Measurements from ENCODE around the gene SIK3.
A peak's percentile ranks its signal among the peaks of the same experiment; 100 is the strongest.

SIK3 gene

DNA sequence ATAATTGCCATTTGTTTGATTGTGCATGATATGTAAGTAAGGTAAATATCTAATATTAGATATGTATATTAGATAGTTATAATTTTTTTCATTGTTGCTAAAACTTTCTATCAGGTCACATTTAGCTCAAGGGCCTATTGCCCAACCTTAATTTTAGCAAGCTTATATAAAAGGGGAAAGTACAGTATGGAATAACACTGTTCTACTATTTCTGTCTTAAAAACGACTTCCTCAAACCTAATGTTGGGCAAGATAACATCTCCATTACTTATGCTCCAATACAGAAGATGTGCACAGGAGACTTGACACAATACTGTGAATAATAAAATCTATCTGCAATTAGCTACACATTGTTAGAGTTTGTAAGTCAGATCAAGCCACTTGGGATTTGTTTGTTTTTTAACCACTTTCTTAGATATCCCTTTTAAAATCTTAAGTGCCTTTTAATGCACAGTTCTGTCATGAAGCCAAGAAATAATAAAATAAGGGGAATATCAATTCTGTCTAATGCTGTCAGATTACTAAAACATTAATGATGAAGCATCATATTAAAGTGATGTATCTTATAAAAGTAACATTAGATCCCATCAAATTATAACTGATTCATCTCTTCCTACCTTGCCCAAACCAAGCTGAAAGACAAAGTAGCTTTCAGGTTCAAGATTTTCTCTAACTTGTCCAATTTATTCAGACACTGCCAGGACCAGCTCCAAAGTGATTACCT, 98.1 kb downstream of the SIK3 start:
- no peak overlapping the region for H3K4me3 ChIP-seq (replicated peaks; ENCODE audit: insufficient read depth, low read length)
- no peaks in the 10 kb centered on the region for H3K27me3 ChIP-seq (ENCODE audit: insufficient read depth, poor library complexity, severe bottlenecking)
- DNase-seq (ENCODE audit: low read depth in 1 of 2, low spot score in 1 of 2): peak in 1 of 2 experiments; percentile 76
- H3K27ac ChIP-seq (replicated peaks): peak overlapping the region; percentile 31
- TF ChIP-seq GABPA (IDR thresholded peaks at IDR 0.05; ENCODE audit: low read depth) (no peak), SPI1 (IDR thresholded peaks at IDR 0.05; ENCODE audit: borderline replicate concordance, low read depth) (peak; percentile 96)

DNA sequence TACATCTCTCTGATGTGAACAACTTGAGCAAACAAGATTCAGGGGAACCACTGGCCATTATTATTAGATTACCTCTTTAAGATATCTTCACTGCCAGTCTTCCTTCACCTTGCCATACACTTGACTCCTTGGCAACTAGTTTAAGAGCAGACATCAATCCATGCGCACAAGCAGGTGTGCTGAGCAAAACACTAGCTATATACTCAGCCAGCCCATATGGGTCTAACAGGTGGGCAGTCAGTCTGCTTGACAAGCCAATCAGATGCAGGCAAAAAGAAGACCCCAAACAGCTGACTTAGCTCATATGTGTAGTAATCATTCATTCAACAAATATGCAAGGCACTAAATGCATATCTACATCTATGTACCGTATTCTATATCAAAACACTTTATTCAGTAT, 101.2 kb downstream of the SIK3 start:
- Histone ChIP-seq H3K27me3 (ENCODE audit: insufficient read depth, poor library complexity, severe bottlenecking) (no peaks in the 10 kb centered on the region), H3K27ac (replicated peaks) (no peak overlapping the region), H3K4me3 (replicated peaks; ENCODE audit: insufficient read depth, low read length) (no peak overlapping the region)
- TF ChIP-seq GABPA (IDR thresholded peaks at IDR 0.05; ENCODE audit: low read depth) (no peak), SPI1 (IDR thresholded peaks at IDR 0.05; ENCODE audit: borderline replicate concordance, low read depth) (no peak), POLR2AphosphoS5 (IDR thresholded peaks at IDR 0.05; ENCODE audit: low read depth) (no peak)
- TF ChIP-seq, protein P1, sequence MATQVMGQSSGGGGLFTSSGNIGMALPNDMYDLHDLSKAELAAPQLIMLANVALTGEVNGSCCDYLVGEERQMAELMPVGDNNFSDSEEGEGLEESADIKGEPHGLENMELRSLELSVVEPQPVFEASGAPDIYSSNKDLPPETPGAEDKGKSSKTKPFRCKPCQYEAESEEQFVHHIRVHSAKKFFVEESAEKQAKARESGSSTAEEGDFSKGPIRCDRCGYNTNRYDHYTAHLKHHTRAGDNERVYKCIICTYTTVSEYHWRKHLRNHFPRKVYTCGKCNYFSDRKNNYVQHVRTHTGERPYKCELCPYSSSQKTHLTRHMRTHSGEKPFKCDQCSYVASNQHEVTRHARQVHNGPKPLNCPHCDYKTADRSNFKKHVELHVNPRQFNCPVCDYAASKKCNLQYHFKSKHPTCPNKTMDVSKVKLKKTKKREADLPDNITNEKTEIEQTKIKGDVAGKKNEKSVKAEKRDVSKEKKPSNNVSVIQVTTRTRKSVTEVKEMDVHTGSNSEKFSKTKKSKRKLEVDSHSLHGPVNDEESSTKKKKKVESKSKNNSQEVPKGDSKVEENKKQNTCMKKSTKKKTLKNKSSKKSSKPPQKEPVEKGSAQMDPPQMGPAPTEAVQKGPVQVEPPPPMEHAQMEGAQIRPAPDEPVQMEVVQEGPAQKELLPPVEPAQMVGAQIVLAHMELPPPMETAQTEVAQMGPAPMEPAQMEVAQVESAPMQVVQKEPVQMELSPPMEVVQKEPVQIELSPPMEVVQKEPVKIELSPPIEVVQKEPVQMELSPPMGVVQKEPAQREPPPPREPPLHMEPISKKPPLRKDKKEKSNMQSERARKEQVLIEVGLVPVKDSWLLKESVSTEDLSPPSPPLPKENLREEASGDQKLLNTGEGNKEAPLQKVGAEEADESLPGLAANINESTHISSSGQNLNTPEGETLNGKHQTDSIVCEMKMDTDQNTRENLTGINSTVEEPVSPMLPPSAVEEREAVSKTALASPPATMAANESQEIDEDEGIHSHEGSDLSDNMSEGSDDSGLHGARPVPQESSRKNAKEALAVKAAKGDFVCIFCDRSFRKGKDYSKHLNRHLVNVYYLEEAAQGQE (IDR thresholded peaks at IDR 0.05; ENCODE audit: insufficient replicate concordance, low read depth): no peak
- TF ChIP-seq, protein P2, sequence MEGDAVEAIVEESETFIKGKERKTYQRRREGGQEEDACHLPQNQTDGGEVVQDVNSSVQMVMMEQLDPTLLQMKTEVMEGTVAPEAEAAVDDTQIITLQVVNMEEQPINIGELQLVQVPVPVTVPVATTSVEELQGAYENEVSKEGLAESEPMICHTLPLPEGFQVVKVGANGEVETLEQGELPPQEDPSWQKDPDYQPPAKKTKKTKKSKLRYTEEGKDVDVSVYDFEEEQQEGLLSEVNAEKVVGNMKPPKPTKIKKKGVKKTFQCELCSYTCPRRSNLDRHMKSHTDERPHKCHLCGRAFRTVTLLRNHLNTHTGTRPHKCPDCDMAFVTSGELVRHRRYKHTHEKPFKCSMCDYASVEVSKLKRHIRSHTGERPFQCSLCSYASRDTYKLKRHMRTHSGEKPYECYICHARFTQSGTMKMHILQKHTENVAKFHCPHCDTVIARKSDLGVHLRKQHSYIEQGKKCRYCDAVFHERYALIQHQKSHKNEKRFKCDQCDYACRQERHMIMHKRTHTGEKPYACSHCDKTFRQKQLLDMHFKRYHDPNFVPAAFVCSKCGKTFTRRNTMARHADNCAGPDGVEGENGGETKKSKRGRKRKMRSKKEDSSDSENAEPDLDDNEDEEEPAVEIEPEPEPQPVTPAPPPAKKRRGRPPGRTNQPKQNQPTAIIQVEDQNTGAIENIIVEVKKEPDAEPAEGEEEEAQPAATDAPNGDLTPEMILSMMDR (IDR thresholded peaks at IDR 0.05; ENCODE audit: insufficient read depth, low read length): no peak
- no peak for DNase-seq (ENCODE audit: low read depth in 1 of 2, low spot score in 1 of 2)

DNA sequence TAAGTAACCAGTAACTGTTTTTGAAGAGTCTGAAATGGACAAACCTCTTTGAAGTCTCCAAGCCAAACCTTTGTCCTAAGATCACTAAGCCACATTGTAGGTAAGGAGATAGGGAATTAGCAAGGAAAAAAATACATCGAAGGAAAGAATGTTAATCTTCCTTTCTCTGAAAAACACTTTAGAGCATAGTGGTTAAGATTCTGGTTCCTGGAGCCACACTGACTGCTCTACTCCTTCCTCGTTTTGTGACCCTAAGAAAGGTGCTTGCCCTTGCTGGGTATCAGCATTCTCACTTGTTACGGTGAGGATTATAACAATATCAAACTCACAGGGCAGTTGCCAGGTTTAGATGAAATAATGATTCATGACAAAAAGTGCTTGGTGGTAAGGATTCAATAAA, 104.0 kb downstream of the SIK3 start:
- H3K27ac ChIP-seq (replicated peaks): peak overlapping the region; percentile 15; the same call in 1 of the 2 replicates
- no peaks in the 10 kb centered on the region for H3K27me3 ChIP-seq (ENCODE audit: insufficient read depth, poor library complexity, severe bottlenecking)
- no peak for DNase-seq (ENCODE audit: low read depth in 1 of 2, low spot score in 1 of 2)
- TF ChIP-seq POLR2AphosphoS5 (IDR thresholded peaks at IDR 0.05; ENCODE audit: low read depth) (no peak), GABPA (IDR thresholded peaks at IDR 0.05; ENCODE audit: low read depth) (no peak), SPI1 (IDR thresholded peaks at IDR 0.05; ENCODE audit: borderline replicate concordance, low read depth) (no peak)
- TF ChIP-seq, protein P2 (IDR thresholded peaks at IDR 0.05; ENCODE audit: insufficient read depth, low read length): no peak
- TF ChIP-seq, protein P1 (IDR thresholded peaks at IDR 0.05; ENCODE audit: insufficient replicate concordance, low read depth): no peak
- H3K4me3 ChIP-seq (replicated peaks; ENCODE audit: insufficient read depth, low read length): no peak overlapping the region

DNA sequence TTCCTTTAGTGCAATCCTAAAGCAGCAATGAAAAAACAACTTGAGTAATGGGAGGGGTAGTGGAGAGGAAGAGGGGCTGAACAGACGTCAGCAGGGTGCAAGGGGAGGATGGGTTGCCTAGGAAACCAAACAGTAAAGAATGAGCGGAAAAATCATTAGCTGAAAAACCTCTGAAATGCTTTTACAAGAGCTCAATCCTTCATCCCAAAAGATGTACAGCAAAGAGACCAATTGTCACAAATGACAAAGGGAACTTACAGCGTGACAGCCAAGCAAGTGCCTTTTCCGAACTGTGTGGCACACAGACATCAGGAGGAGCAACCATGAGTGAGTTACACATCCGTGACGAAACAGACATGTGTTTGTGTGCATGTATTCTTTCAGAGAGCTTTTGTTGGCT, 104.6 kb downstream of the SIK3 start:
- Histone ChIP-seq H3K27ac (replicated peaks) (no peak overlapping the region), H3K27me3 (ENCODE audit: insufficient read depth, poor library complexity, severe bottlenecking) (no peaks in the 10 kb centered on the region), H3K4me3 (replicated peaks; ENCODE audit: insufficient read depth, low read length) (no peak overlapping the region)
- DNase-seq (ENCODE audit: low read depth in 1 of 2, low spot score in 1 of 2): no peak
- TF ChIP-seq GABPA (IDR thresholded peaks at IDR 0.05; ENCODE audit: low read depth): no peak
- TF ChIP-seq, protein P2 (IDR thresholded peaks at IDR 0.05; ENCODE audit: insufficient read depth, low read length): no peak
- TF ChIP-seq, protein P1 (IDR thresholded peaks at IDR 0.05; ENCODE audit: insufficient replicate concordance, low read depth): no peak
- TF ChIP-seq POLR2AphosphoS5 (IDR thresholded peaks at IDR 0.05; ENCODE audit: low read depth): no peak
- TF ChIP-seq SPI1 (IDR thresholded peaks at IDR 0.05; ENCODE audit: borderline replicate concordance, low read depth): no peak

All from HL-60 (cell line).